ENCODE data around the gene C9orf78. TPM values are rescaled to one million over a fixed set of nuclear protein-coding genes. Genes with fewer than 3 reads are reported as not detected.
A peak's percentile ranks its signal among the peaks of the same experiment; 100 is the strongest.

The C9orf78 gene
- total and polyA plus RNA-seq, 5 donors from 2014 or later, result 91.6 to 196 (median 170) TPM

GRCh38 chr9:129869585-129870501 lies 34.8 kb upstream of the C9orf78 start:
- no peak for ATAC-seq (ENCODE audit: low read depth in 2 of 2)

DNA sequence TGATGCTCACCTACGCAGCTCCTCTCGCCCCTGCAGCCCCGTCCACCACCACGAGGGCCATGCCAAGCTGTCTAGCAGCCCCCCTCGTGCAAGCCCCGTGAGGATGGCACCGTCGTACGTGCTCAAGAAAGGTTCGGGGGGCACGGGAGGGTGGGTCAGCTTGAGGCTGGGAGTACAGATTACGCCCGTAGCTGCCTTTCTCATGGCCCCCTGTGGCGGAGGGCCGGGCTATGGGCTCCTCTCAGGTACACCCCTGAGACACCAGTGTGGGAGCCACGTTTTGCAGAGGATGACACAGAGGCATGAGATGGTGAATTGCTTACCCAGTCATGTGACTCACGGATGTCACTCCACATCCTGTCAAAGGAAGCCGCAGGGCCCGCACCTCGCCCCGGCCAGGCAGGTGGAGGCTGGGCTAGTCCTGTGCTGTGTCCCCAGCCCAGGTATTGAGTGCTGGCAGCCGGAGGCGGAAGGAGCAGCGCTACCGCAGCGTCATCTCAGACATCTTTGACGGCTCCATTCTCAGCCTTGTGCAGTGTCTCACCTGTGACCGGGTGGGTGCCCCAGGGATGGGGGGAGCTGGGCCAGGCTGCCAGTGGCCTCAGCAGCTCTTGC lies 33.9 kb upstream of the C9orf78 start:
- peak overlapping the region; percentile 94 to 95 (median 94) for H3K27ac Mint-ChIP-seq
- ATAC-seq (ENCODE audit: low read depth in 2 of 2) (peak; percentile 94 to 97), DNase-seq (peak; percentile 91 to 98 (median 95))
- no peaks in the 10 kb centered on the region for H3K27me3 ChIP-seq (ENCODE audit: control insufficient read depth, insufficient read depth, low read length)
- H3K9me3 Mint-ChIP-seq, result peaks cover 0 to 1% (median 0%) of the 10 kb centered on the region in 7 donors
- H3K9me3 ChIP-seq (ENCODE audit: control insufficient read depth in 2 of 2, low read length in 2 of 2), result no peaks in the 10 kb centered on the region
- H3K36me3 ChIP-seq (ENCODE audit: control insufficient read depth, insufficient read depth, low read length), result peaks cover 8% of the 10 kb centered on the region
- H3K4me1 Mint-ChIP-seq, result peaks cover 21 to 85% (median 49%) of the 10 kb centered on the region in 4 donors
- H3K4me3 Mint-ChIP-seq, result peak overlapping the region; percentile 73 to 92 (median 84)
- H3K27ac ChIP-seq (ENCODE audit: insufficient read depth, low read length, poor library complexity, severe bottlenecking), result peak overlapping the region; percentile 94
- peaks cover 80% of the 10 kb centered on the region for H3K4me1 ChIP-seq (ENCODE audit: control insufficient read depth, insufficient read depth, low read length, poor library complexity, severe bottlenecking)
- H3K4me3 ChIP-seq (ENCODE audit: low read depth, low read length), result no peak overlapping the region
- peaks cover 20% of the 10 kb centered on the region for H3K36me3 Mint-ChIP-seq
- H3K27me3 Mint-ChIP-seq, result no peaks in the 10 kb centered on the region

More at GRCh38 chr9:129869585-129870501, 34.8 kb upstream of the C9orf78 start:
- Histone ChIP-seq H3K27ac (ENCODE audit: insufficient read depth, low read length, poor library complexity, severe bottlenecking) (peak overlapping the region; percentile 94), H3K9me3 (ENCODE audit: control insufficient read depth in 2 of 2, low read length in 2 of 2) (no peaks in the 10 kb centered on the region), H3K36me3 (ENCODE audit: control insufficient read depth, insufficient read depth, low read length) (peaks cover 16% of the 10 kb centered on the region), H3K27me3 (ENCODE audit: control insufficient read depth, insufficient read depth, low read length) (no peaks in the 10 kb centered on the region), H3K4me1 (ENCODE audit: control insufficient read depth, insufficient read depth, low read length, poor library complexity, severe bottlenecking) (peaks cover 71% of the 10 kb centered on the region), H3K4me3 (ENCODE audit: low read depth, low read length) (no peak overlapping the region)
- H3K4me3 Mint-ChIP-seq, result peak overlapping the region; percentile 73 to 92 (median 84)
- peaks cover 18 to 82% (median 46%) of the 10 kb centered on the region in 4 donors for H3K4me1 Mint-ChIP-seq
- H3K36me3 Mint-ChIP-seq, result peaks cover 24% of the 10 kb centered on the region
- DNase-seq, result no peak
- H3K27me3 Mint-ChIP-seq, result no peaks in the 10 kb centered on the region
- H3K9me3 Mint-ChIP-seq, result peaks cover 0 to 1% (median 0%) of the 10 kb centered on the region in 7 donors
- H3K27ac Mint-ChIP-seq, result peak overlapping the region; percentile 94 to 95 (median 94)

DNA sequence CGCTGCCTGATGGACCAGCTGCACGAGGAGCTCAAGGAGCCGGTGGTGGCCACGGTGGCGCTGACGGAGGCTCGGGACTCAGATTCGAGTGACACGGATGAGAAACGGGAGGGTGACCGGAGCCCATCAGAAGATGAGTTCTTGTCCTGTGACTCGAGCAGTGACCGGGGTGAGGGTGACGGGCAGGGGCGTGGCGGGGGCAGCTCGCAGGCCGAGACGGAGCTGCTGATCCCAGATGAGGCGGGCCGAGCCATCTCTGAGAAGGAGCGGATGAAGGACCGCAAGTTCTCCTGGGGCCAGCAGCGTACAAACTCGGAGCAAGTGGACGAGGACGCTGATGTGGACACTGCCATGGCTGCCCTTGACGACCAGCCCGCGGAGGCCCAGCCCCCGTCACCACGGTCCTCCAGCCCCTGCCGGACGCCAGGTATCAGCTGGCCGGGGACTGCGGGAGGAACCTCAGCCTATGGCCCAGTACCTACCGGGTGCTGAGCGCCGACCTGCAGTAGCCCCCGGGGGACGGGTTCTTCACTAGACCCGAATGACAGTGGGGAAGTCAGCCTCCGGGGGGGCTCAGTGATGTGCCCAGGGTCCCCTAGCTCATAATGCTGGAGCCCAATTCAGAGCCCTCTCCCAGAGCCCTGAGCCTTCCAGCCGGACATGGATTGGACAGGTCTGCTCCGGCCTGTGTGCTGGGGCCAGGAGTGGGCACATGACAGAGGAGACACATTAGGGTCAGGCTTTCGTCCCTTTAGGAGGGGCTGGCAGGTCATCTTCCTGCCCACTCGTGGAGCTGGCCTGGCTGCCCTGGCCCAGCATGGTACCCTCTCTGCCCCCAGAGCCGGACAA lies 33.2 kb upstream of the C9orf78 start:
- peaks cover 87% of the 10 kb centered on the region for H3K4me1 ChIP-seq (ENCODE audit: control insufficient read depth, insufficient read depth, low read length, poor library complexity, severe bottlenecking)
- ATAC-seq (ENCODE audit: low read depth in 2 of 2) (no peak), DNase-seq (no peak)
- H3K27ac ChIP-seq (ENCODE audit: insufficient read depth, low read length, poor library complexity, severe bottlenecking), result peak overlapping the region; percentile 94
- no peak overlapping the region for H3K4me3 ChIP-seq (ENCODE audit: low read depth, low read length)
- Mint-ChIP-seq H3K4me1 (peaks cover 21 to 90% (median 55%) of the 10 kb centered on the region in 4 donors), H3K9me3 (peaks cover 0 to 1% (median 0%) of the 10 kb centered on the region in 7 donors), H3K4me3 (peak overlapping the region; percentile 73 to 92 (median 84)), H3K27ac (peak overlapping the region; percentile 95 to 96 (median 95)), H3K27me3 (no peaks in the 10 kb centered on the region), H3K36me3 (peaks cover 21% of the 10 kb centered on the region)
- H3K9me3 ChIP-seq (ENCODE audit: control insufficient read depth in 2 of 2, low read length in 2 of 2), result no peaks in the 10 kb centered on the region
- H3K27me3 ChIP-seq (ENCODE audit: control insufficient read depth, insufficient read depth, low read length), result no peaks in the 10 kb centered on the region
- H3K36me3 ChIP-seq (ENCODE audit: control insufficient read depth, insufficient read depth, low read length), result peaks cover under 1% of the 10 kb centered on the region

DNA sequence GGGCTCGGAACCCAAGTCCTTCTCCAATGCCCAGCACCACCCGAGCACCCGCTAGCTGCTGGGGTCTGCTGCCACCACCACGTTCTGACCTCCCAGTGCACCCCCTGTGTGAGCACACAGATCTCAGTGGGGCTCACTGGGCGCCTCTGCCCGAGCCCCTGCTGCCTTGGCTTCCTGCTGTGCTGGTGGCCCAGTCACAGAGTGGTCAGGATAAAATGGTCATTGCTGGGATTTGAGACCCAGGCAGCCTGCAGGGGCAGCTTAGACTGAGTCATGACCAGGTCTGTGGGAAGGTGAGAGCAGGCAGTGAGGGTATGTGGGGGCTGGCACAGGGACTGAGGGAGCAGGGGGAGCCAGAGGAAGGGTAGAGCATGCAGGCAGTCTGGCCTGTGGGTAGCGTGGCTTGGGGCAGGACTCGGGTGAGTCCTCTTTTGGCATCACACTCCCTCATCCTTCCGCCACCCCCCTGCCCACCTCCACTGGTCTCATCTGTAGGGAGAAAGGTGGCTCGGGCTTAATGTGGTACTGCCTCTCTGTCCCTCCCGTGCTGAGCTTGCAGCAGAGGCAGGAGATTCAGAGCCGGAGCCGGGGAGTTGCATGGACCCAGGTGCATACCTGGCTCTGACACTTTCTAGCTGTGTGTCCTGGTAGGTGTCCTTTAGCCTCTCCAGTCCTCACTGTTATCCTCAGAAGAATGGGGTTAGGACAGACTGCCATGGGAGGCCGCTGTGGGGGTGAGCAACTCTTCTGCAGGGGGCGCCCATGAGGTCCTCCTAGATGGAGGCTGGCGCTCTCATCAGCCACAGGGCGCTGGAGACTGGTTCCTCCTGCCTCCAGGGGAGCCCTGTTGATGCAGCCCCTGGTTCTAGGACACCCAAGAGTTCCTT lies 32.3 kb upstream of the C9orf78 start:
- Histone ChIP-seq H3K9me3 (ENCODE audit: control insufficient read depth in 2 of 2, low read length in 2 of 2) (no peaks in the 10 kb centered on the region), H3K4me3 (ENCODE audit: low read depth, low read length) (no peak overlapping the region), H3K36me3 (ENCODE audit: control insufficient read depth, insufficient read depth, low read length) (no peaks in the 10 kb centered on the region), H3K27ac (ENCODE audit: insufficient read depth, low read length, poor library complexity, severe bottlenecking) (peak overlapping the region; percentile 94), H3K4me1 (ENCODE audit: control insufficient read depth, insufficient read depth, low read length, poor library complexity, severe bottlenecking) (peaks cover 96% of the 10 kb centered on the region), H3K27me3 (ENCODE audit: control insufficient read depth, insufficient read depth, low read length) (no peaks in the 10 kb centered on the region)
- DNase-seq (peak in 1 of 3 donors; percentile 37), ATAC-seq (ENCODE audit: low read depth in 2 of 2) (no peak)
- H3K27me3 Mint-ChIP-seq, result no peaks in the 10 kb centered on the region
- peaks cover 21 to 92% (median 56%) of the 10 kb centered on the region in 4 donors for H3K4me1 Mint-ChIP-seq
- H3K4me3 Mint-ChIP-seq, result peak overlapping the region in 3 of 4 donors; percentile 15 to 85 (median 50)
- peaks cover 25% of the 10 kb centered on the region for H3K36me3 Mint-ChIP-seq
- H3K9me3 Mint-ChIP-seq, result peaks cover 0 to 1% (median 0%) of the 10 kb centered on the region in 7 donors
- peak overlapping the region; percentile 85 to 96 (median 95) for H3K27ac Mint-ChIP-seq

DNA sequence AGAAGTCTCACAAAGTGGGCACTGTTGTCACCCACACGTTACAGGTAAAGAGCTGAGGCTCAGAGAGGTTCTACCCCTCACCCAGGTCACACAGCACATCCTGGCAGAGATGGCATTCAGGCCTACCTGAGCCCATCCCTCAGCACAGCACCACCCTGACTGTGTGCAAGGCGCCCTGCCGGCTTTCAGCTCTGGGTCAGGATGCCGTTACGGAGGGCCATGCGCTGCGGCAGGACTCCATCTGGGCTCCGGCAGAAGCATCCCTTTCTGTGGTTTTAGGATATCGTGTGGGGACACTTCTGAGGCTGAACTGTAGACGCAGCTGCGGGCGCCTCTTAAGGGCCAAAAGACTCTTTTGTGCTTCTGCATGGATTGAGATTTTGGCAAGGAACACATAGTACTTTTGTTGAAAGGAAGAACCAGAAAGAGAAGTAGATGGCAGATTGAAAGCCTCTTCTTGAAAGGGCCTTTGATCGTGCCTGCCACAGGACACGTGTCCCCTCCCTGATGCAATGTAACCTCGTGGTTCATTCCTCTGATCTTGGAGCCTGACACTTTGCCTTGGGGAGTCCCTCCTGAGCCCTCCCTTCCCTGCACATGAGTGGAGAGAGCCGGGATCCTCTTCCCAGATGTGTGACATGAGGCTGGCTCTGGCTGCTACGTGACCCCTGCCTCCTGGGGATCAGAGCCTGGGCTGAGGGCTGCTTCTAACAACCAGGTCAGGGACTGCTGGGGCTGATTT lies 31.5 kb upstream of the C9orf78 start:
- Histone ChIP-seq H3K4me3 (ENCODE audit: low read depth, low read length) (no peak overlapping the region), H3K9me3 (ENCODE audit: control insufficient read depth in 2 of 2, low read length in 2 of 2) (no peaks in the 10 kb centered on the region), H3K4me1 (ENCODE audit: control insufficient read depth, insufficient read depth, low read length, poor library complexity, severe bottlenecking) (peaks cover 96% of the 10 kb centered on the region), H3K27me3 (ENCODE audit: control insufficient read depth, insufficient read depth, low read length) (no peaks in the 10 kb centered on the region), H3K36me3 (ENCODE audit: control insufficient read depth, insufficient read depth, low read length) (peaks cover 5% of the 10 kb centered on the region), H3K27ac (ENCODE audit: insufficient read depth, low read length, poor library complexity, severe bottlenecking) (peak overlapping the region; percentile 94)
- H3K27me3 Mint-ChIP-seq, result no peaks in the 10 kb centered on the region
- DNase-seq, result peak; percentile 53 to 82 (median 68)
- H3K27ac Mint-ChIP-seq, result peak overlapping the region; percentile 85 to 96 (median 95)
- ATAC-seq (ENCODE audit: low read depth in 2 of 2), result no peak
- peak overlapping the region; percentile 52 to 85 (median 76) for H3K4me3 Mint-ChIP-seq
- H3K36me3 Mint-ChIP-seq, result peaks cover 30% of the 10 kb centered on the region
- peaks cover 21 to 91% (median 56%) of the 10 kb centered on the region in 4 donors for H3K4me1 Mint-ChIP-seq
- peaks cover 0 to 1% (median 0%) of the 10 kb centered on the region in 7 donors for H3K9me3 Mint-ChIP-seq

GRCh38 chr9:129865668-129866320 lies 30.7 kb upstream of the C9orf78 start:
- Mint-ChIP-seq H3K4me1 (peaks cover 19 to 91% (median 56%) of the 10 kb centered on the region in 4 donors), H3K4me3 (peak overlapping the region; percentile 43 to 85 (median 65)), H3K9me3 (peaks cover 0 to 1% (median 0%) of the 10 kb centered on the region in 7 donors), H3K27ac (peak overlapping the region; percentile 85 to 95 (median 87)), H3K27me3 (no peaks in the 10 kb centered on the region), H3K36me3 (peaks cover 29% of the 10 kb centered on the region)
- Histone ChIP-seq H3K4me1 (ENCODE audit: control insufficient read depth, insufficient read depth, low read length, poor library complexity, severe bottlenecking) (peaks cover 100% of the 10 kb centered on the region), H3K36me3 (ENCODE audit: control insufficient read depth, insufficient read depth, low read length) (peaks cover 13% of the 10 kb centered on the region), H3K4me3 (ENCODE audit: low read depth, low read length) (no peak overlapping the region), H3K27ac (ENCODE audit: insufficient read depth, low read length, poor library complexity, severe bottlenecking) (peak overlapping the region; percentile 94), H3K9me3 (ENCODE audit: control insufficient read depth in 2 of 2, low read length in 2 of 2) (no peaks in the 10 kb centered on the region), H3K27me3 (ENCODE audit: control insufficient read depth, insufficient read depth, low read length) (no peaks in the 10 kb centered on the region)
- ATAC-seq (ENCODE audit: low read depth in 2 of 2) (no peak), DNase-seq (no peak)
